RWPE2 (cell line): ENCODE data around the gene ACTR1A.

Source experiments
- ATAC-seq: fragments of 200-7000 bp; cut with Tn5 transposase; 3 replicates; pipeline ENCODE4 v1.9.1; 2021; ENCODE audit warnings: low read depth
- DNase-seq: peaks from one replicate; pipeline ENCODE4 v3.0.0-alpha.2; 2020; ENCODE audit warnings: low spot score
- H3K27ac ChIP-seq: fragments of 450-650 bp; 2 replicates; pipeline ENCODE4 v1.5.1; 2017; ENCODE audit warnings: mild to moderate bottlenecking; ENCODE audit not compliant: poor library complexity, severe bottlenecking
- H3K27me3 ChIP-seq: fragments of 250-450 bp; sonication (Bioruptor Pico); 2 replicates; pipeline ENCODE4 v1.5.1; 2021; ENCODE audit warnings: mild to moderate bottlenecking, moderate library complexity; ENCODE audit not compliant: insufficient read depth, poor library complexity, severe bottlenecking
- H3K36me3 ChIP-seq: fragments of 250-450 bp; sonication (Bioruptor Pico); 2 replicates; pipeline ENCODE4 v1.5.1; 2020; ENCODE audit warnings: low read depth, mild to moderate bottlenecking, moderate library complexity
- H3K4me1 ChIP-seq: fragments of 250-450 bp; sonication (Bioruptor Pico); 2 replicates; pipeline ENCODE4 v1.5.1; 2021; ENCODE audit warnings: mild to moderate bottlenecking, moderate library complexity; ENCODE audit not compliant: insufficient read depth, poor library complexity, severe bottlenecking
- H3K4me3 ChIP-seq: fragments of 250-450 bp; sonication (Bioruptor Pico); 2 replicates; pipeline ENCODE4 v1.5.1; 2021; ENCODE audit warnings: mild to moderate bottlenecking, moderate library complexity; ENCODE audit not compliant: severe bottlenecking
- H3K9me3 ChIP-seq: fragments of 250-450 bp; sonication (Bioruptor Pico); 2 replicates; pipeline ENCODE4 v1.5.1; 2021; ENCODE audit warnings: mild to moderate bottlenecking, moderate library complexity; ENCODE audit not compliant: severe bottlenecking
- TF ChIP-seq, protein P1 (sequence below): fragments of 450-650 bp; IDR thresholded peaks from one replicate; pipeline ENCODE4 v1.5.1; 2017; ENCODE audit warnings: mild to moderate bottlenecking, moderate library complexity; ENCODE audit not compliant: poor library complexity, severe bottlenecking

ACTR1A gene

DNA sequence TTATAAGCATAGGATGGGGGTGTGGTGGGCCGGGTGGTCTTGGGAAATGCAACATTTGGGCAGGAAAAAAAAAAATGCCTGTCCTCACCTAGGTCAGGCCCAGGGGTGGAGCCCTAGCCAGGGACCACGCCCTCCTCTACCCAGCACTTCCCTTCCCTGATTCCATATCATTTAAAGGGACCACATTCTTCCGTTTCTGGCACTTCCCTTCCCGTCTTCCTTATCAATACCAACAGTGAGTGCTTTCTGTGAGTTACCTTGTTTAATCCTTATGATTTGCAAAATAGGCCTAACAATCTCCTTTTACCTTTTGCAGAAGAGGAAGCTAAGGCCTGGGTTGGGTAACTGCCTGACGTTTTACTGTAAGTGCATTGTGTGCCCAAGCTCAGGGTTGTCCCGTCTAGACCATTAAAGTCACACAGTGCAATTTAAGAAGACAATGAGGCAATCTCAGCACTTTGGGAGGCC, 34.5 kb downstream of the ACTR1A start:
- Histone ChIP-seq H3K9me3 (no peaks in the 10 kb centered on the region), H3K4me1 (no peaks in the 10 kb centered on the region), H3K36me3 (no peaks in the 10 kb centered on the region), H3K27me3 (no peaks in the 10 kb centered on the region), H3K27ac (no peak overlapping the region), H3K4me3 (no peak overlapping the region)
- no peak for ATAC-seq
- TF ChIP-seq, protein P1, sequence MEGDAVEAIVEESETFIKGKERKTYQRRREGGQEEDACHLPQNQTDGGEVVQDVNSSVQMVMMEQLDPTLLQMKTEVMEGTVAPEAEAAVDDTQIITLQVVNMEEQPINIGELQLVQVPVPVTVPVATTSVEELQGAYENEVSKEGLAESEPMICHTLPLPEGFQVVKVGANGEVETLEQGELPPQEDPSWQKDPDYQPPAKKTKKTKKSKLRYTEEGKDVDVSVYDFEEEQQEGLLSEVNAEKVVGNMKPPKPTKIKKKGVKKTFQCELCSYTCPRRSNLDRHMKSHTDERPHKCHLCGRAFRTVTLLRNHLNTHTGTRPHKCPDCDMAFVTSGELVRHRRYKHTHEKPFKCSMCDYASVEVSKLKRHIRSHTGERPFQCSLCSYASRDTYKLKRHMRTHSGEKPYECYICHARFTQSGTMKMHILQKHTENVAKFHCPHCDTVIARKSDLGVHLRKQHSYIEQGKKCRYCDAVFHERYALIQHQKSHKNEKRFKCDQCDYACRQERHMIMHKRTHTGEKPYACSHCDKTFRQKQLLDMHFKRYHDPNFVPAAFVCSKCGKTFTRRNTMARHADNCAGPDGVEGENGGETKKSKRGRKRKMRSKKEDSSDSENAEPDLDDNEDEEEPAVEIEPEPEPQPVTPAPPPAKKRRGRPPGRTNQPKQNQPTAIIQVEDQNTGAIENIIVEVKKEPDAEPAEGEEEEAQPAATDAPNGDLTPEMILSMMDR: no peak
- DNase-seq: no peak

DNA sequence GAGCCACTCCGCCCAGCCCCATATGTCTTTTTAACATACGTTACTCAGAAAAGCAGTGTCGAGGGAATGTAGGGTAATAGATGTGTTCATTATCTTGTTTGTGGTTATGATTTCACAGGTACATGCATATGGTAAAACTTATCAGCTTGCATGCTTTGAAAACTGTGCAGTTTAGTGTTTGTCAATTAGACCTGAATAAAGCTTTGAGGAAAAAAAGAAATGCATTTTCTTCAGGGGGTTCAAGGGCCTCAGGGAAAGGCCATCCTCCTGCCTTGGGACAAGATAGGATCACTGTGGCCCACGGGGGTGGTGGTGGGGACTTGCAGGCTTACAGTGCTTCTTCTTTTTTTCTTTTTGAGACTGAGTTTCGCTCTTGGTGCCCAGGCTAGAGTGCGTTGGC, 35.2 kb downstream of the ACTR1A start:
- no peak overlapping the region for H3K4me3 ChIP-seq
- no peaks in the 10 kb centered on the region for H3K9me3 ChIP-seq
- ATAC-seq (no peak), DNase-seq (no peak)
- H3K27me3 ChIP-seq: no peaks in the 10 kb centered on the region
- H3K36me3 ChIP-seq: no peaks in the 10 kb centered on the region
- no peaks in the 10 kb centered on the region for H3K4me1 ChIP-seq
- no peak overlapping the region for H3K27ac ChIP-seq
- TF ChIP-seq, protein P1: no peak

DNA sequence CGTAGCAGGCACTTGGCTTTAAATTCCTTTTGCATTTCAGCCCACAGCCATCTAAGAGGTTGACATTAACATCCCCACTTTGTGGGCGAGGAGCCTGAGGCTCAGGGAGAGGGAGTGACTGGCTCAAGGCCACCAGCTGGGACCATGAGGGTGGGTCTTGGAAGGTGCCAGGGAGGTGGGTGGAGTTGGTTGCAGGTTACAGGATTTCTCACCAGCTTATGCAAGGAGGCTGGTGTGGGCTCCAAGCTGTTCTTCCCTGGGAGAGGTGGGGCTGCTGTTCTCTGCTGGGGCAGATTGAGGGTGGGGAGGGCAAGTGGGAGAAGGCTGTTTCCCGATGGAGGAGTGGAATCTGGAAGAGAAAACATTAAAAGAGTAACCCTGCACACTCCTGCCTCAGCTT, 37.0 kb downstream of the ACTR1A start:
- DNase-seq: no peak
- H3K9me3 ChIP-seq: no peaks in the 10 kb centered on the region

DNA sequence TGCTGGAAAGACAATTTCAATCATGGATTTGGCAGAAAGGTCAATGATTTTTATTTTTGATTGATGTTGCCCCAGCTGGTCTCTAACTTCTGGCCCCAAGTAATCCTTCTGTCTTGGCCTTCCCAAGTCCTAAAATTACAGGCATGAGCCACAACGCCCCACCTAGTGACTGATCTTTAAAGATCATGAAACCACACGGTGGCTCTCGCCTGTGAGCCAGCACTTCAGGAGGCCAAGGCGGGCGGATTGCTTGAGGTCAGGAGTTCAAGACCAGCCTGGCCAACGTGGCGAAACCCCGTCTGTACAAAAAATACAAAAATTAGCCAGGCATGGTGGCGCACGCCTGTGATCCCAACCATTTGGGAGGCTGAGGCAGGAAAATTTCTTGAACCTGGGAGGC, 38.5 kb downstream of the ACTR1A start:
- no peaks in the 10 kb centered on the region for H3K27me3 ChIP-seq
- no peaks in the 10 kb centered on the region for H3K9me3 ChIP-seq
- H3K36me3 ChIP-seq: no peaks in the 10 kb centered on the region
- ATAC-seq (no peak), DNase-seq (no peak)
- H3K27ac ChIP-seq: no peak overlapping the region
- TF ChIP-seq, protein P1: no peak
- no peak overlapping the region for H3K4me3 ChIP-seq
- H3K4me1 ChIP-seq: peaks cover 3% of the 10 kb centered on the region

More for the DNA sequence above, 37.0 kb downstream of the ACTR1A start:
- Histone ChIP-seq H3K27me3 (no peaks in the 10 kb centered on the region), H3K27ac (no peak overlapping the region), H3K36me3 (no peaks in the 10 kb centered on the region), H3K4me1 (peaks cover 3% of the 10 kb centered on the region), H3K4me3 (no peak overlapping the region)
- TF ChIP-seq, protein P1: no peak
- ATAC-seq: no peak

DNA sequence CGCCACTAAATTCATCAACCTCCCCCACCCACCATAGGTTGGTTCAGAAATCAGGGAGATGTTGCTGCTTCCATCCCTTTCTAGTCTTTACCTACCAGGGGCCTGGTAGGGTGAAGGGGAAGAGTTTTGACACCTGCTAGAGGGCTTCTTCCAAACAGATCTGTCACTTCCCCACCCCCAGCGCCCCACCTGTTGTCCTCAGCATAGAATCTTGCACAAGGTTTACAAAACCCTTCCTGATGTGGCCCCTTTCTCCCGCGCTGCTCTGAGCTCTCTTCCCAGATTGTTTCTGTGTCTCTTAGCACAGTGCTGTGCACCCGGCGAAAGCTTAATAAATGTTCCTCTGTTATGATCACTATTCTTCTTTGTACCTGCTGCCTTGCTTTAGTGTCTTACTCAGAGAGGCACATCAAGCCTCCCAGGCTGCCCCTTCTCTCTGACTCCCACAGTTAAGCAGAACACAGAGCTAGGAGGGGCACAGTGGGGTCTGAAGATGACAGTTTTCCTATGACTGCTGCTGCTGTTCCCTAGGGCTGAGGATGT, 39.9 kb downstream of the ACTR1A start:
- H3K4me3 ChIP-seq: no peak overlapping the region
- peaks cover 3% of the 10 kb centered on the region for H3K4me1 ChIP-seq
- H3K36me3 ChIP-seq: no peaks in the 10 kb centered on the region
- no peak overlapping the region for H3K27ac ChIP-seq
- ATAC-seq (no peak), DNase-seq (no peak)
- H3K27me3 ChIP-seq: no peaks in the 10 kb centered on the region
- TF ChIP-seq, protein P1: no peak
- H3K9me3 ChIP-seq: no peaks in the 10 kb centered on the region
